DMS153 (cell line): Measurements from ENCODE around the gene ANKRD23.
A peak's percentile ranks its signal among the peaks of the same experiment; 100 is the strongest.
"Not testable (repeated sequence)": the region's sequence is repeated elsewhere in the genome, so short reads cannot be mapped to it uniquely, and the experiment has no call there.

Experiments used
- DNase-seq: peaks from one replicate; lab custom pipeline; 2025; lab: John Stamatoyannopoulos, UW

Gene ANKRD23

GRCh38 chr2:96843538-96844268, at the start of gene ANKRD23:
TSS of gene ANKRD23 (minus strand) at chr2:96844021. CDS start at chr2:96843992, 29 bp downstream.
- DNase-seq, result no peak

DNA sequence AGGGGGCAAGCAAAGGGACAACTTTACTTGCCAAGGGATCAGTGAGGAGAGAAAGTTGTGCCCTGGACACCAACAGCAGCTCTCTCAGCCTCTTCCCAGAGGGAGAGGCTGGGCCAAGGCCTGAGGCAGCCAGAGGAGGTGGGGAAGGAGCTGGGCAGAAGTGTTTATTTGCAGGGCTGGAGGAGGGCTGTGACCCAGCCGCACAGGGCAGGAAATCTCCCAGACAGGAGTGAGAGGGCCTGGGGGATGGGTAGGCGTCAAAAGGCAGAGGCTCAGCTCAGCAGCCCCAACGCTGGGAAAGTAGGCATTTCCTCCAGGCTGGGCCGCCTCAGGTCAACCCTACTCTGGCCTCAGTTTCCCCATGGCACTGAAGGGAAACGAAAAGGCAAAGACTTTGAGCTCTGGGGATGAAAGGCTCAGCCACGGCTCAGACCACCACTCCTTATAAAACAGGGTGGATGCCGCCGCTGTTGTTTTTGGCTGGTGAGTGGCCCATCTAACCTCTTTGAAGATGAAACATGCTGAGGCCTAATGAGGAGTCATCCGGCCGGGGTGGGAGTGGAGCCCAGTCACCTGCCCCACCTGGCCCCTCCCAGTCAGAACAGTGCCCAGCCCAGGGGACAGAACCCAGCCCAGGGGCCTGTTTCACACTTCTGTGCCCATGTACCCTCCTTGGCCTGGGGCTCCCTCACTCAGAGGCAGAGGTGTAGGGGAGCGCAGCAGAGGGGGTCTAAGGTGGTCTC, 47.9 kb upstream of the ANKRD23 start:
- DNase-seq, result peak; percentile 12

GRCh38 chr2:96890726-96891385, 47.0 kb upstream of the ANKRD23 start:
- DNase-seq, result no peak

DNA sequence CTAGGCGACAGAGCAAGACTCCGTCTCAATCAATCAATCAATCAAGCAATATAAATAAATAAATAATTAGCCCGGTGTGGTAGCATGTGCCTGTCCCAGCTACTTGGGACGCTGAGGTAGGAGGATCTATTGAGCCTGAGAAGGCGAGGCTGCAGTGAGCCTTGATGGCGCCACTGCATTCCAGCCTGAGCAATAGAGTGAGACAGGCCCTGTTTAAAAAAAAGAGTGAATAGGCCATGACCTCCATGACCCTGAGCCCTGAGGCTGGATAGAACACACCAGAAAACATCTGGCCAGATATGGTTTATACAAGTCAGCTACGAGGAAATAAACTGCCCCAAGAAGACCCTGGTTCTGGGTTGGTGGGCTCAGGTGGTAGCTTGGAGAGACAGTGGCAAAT, 46.4 kb upstream of the ANKRD23 start:
- DNase-seq, result no peak

DNA sequence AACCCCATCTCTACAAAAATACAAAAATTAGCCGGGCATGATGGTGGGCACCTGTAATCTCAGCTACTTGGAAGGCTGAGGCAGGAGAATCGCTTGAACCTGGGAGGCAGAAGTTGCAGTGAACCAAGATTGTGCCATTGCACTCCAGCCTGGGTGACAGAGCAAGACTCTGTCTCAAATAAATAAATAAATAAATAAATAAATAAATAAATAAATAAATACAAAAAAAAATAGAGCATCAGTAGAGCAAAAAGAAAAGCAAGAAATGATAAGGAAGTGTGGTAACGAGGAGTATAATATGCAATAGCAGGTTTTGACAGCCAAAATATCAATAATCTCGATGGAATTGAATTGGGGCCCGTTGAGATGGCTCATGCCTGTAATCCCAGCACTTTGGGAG, 45.7 kb upstream of the ANKRD23 start:
- not testable (repeated sequence) for DNase-seq

- DNase-seq, result peak; percentile 96
These were observed 44.5 kb upstream of the ANKRD23 start for GRCh38 chr2:96888072-96889011.

DNA sequence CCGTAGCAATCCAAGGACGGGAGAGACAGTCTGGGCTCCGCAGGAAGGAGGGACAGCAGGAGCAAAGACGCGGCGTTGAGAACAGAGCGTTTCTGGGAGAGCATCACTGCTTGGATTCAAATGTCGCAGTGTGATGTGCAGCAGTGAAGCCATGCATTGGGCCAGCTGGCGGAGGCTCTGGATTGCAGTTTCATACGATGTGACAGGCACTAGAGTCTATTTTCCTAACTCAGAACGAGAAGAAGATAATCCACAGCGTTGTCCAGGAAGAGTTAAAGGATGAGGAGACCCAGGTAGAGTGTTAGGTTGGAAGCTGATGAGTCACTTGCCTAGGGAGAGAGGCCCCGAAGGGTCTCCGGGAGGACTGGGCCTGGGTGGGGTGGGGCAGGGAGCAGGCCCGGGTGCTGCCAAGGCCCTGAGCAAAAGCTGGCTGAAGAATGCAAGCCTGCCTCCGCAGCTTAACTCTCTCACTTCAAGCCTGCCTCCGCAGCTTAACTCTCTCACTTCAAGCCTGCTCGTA, 43.7 kb upstream of the ANKRD23 start:
- DNase-seq, result no peak

DNA sequence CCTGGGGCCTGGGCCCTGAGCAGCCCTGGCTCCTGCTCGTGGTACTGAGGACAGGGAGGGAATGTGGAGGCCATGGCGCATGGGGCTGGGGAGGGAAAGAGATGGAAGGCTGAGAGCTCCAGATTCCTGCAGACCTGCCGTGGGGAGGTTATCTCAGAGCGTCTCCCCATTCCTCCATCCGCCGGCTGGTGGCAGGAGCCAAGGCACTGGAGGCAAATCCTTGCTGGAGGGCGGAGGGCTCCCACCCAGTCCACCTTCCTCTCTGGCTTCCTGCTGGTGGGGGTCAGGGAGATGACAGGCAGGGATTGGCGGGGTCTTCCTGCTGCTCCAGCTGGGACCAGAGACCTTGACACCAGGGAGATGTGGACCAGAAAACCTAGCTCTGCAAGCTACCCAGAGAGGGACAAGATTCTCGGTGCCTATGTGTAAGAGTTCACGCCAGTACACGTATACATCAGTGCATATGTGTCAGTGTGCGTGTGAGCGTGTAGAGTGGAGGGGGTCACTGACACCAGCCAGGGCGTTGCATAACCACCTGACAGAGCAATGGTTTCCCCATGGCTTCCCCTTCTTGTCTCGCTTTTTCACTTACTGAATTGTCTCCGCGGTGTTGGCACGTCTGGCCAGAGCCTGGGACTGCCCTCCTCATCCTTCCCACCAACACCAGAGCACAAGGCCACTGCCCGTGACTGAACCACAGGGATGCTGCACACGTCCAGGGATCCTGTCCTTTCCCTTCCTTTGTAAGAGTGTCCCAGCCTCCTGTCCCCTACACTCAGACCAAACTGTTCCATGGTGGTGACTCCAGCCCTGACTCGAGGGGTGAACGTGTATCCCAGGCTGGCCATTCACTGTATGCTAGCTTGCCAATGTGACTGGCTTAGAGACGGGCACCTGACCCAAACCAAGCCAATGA, 41.9 kb upstream of the ANKRD23 start:
- no peak for DNase-seq

GRCh38 chr2:96884299-96885094, 40.7 kb upstream of the ANKRD23 start:
- no peak for DNase-seq

DNA sequence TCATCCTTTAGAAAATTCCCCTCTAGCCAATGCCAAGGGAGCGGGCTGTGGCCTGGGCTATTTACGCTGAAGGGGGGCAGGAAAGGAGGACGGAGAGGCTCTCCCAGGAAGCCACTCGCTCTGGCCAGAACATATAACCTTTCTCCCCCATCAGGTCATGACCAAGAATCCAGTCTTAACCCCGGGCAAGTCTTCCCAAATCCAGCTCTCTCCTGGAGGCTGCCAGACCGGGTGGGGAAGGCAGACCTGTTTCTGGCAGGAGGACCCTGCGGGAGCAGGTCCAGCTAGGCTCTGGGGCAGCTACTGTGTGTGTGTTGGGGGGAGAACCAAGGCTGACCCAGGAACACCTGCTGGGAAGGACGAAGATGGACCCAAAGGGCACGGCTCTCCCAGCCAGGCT, 39.5 kb upstream of the ANKRD23 start:
- no peak for DNase-seq

- no peak for DNase-seq
These were observed 39.1 kb upstream of the ANKRD23 start for GRCh38 chr2:96882906-96883305.

DNA sequence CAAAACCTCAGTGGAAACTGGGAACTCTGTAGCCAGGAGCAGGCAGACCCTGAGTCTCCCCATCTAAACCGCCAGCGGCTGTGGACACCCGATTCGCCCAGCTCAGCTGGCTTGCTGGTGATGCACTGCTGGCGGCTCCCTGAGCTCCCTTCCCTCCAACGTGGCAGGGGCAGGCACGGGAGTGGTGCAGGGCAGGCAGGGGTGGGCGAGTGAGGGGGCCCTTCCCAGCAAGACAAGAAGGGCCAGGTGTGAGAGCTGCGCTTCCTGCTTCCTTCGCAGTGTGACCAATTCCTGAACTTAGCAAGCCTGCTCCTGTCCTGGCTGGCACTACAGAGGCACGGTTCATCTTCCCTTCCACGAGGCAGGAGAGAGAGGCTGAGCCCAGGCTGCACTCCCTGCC, 38.4 kb upstream of the ANKRD23 start:
- no peak for DNase-seq

GRCh38 chr2:96881349-96882195, 37.8 kb upstream of the ANKRD23 start:
- no peak for DNase-seq

GRCh38 chr2:96880891-96881273, 37.1 kb upstream of the ANKRD23 start:
- no peak for DNase-seq

GRCh38 chr2:96879545-96880040, 35.8 kb upstream of the ANKRD23 start:
- no peak for DNase-seq

DNA sequence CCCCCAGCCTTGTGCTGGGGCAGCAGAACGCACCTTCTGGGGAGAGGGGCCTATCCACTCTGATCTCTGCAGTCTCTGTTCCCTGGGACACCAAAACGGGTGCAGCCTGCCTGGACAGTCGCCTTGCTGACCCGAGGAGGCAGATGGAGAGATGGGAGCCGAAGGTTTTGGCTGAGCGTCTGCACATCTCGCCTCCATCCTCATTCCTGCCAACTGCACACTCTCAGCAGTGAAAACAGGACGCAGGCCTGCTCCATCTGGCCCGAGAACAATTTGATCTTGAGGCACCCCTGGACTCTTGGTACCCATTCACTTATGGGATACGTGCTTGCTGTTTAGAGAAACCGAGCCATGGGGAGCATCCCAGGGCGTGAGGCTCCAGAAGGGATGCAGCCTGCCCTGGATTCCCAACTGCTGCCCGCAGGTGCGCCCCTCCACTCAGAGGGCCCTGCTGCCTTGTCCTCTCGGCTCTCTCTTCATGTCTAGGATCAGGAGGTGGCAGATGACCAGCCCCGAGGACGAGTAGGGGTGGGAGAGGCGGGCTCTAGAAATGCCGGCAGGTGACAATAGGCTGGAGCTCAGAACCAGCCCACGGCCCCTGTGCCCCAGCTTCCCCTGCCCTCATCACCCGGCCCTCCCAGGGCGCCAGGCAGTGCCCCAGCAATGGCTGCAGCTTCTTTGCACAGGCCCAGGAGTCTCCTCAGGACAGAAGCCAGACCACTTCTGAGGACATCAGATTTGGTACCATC, 35.1 kb upstream of the ANKRD23 start:
- DNase-seq, result no peak

- no peak for DNase-seq
These were observed 34.4 kb upstream of the ANKRD23 start for GRCh38 chr2:96878171-96878570.

GRCh38 chr2:96877631-96878092, 33.8 kb upstream of the ANKRD23 start:
- no peak for DNase-seq
